ENCODE results near the gene DHRSX.
"Not testable (repeated sequence)": the region's sequence is repeated elsewhere in the genome, so short reads cannot be mapped to it uniquely, and the experiment has no call there.

Gene DHRSX

DNA sequence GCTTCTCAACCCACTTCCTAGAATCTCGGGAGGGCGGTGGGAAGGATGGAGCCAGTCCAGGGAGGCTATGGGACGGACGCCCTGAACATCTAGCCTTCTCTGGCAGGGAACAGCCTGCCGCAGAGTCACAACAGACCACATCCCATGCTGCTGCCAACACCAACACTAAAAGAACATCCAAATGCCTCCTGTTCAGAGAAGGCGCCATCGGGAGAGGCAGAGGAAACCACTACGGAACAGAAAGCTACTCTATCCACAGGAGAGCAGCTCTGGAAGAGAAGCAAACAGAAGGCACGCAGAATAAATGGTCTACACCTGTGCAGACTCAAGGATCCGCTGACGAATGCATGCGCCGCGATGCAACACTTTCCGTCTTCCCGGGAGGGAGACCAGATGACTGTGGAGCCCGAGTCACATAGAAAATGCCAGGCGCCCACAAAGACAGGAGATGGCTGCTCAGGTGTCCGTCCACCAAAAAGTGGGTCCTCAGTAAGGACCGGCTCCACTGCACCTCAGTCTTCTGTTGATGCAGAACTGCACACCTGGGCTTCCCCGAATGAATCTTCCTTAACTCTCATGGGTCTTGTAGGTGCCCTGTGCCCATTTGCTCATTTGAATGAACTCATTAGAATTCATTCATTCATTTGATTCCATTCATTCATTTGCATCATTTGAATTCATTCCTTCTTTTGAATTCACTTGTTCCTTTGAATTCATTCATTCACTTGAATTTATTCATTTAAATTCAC lies 217.5 kb downstream of the DHRSX start:
- Mint-ChIP-seq H3K27ac (no peak overlapping the region), H3K27me3 (no peaks in the 10 kb centered on the region), H3K9me3 (ENCODE audit: low read depth) (no peaks in the 10 kb centered on the region), H3K4me1 (ENCODE audit: low read depth) (no peaks in the 10 kb centered on the region), H3K4me3 (no peak overlapping the region), H3K36me3 (peaks cover 25% of the 10 kb centered on the region)

DNA sequence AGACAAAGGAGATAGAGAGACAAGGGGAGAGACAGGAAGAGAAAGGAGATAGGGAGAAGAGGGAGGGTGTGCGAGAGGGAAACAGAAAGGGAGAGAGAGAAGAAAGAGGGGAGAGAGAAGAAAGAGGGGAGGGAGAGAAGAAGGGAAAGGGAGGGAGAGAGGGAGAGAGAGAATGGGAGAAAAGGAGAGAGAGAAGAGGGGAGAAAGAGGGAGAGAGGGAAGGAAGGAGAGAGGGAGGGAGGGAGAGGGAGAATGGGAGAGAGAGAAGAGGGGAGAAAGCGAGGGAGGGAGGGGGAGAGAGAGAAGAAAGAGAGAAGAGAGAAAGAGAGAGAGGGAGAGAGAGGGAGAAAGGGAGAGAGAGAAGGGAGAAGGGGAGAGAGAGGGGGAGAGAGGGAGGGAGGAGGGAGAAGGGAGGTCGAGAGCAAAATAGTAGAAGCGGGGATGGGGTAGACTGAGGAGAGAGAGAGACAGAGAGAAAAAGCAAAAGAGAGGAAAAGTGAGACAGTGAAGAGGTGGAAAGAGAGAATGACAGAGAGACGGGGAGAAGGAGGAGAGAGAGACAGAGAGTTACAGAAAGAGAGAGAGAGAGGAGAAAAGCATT lies 218.2 kb downstream of the DHRSX start:
- Mint-ChIP-seq H3K4me1 (ENCODE audit: low read depth) (no peaks in the 10 kb centered on the region), H3K4me3 (no peak overlapping the region), H3K36me3 (peaks cover 20% of the 10 kb centered on the region), H3K27me3 (no peaks in the 10 kb centered on the region), H3K27ac (no peak overlapping the region), H3K9me3 (ENCODE audit: low read depth) (no peaks in the 10 kb centered on the region)

DNA sequence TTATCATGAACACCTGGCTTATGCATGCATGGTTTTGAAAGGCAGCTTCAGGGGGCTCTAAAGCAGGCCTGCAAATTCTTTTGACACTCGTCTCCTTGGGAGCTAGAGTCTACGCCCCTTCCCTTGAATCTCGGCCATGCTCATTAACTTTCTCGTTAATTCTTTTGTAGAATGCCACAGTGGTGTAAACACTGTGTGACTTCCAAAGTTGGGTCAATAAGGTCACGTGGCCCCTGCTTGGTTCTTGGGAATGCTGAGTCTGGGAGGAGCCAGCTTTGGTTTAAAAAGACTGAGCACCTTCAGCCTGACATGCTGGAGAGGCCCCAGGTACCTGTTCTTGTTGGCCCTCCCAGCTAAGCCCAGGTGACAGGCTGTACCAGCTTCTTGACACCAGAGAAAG lies 228.4 kb downstream of the DHRSX start:
- H3K36me3 Mint-ChIP-seq: peaks cover 13% of the 10 kb centered on the region
- no peak overlapping the region for H3K27ac Mint-ChIP-seq
- H3K9me3 Mint-ChIP-seq (ENCODE audit: low read depth): no peaks in the 10 kb centered on the region
- H3K4me1 Mint-ChIP-seq (ENCODE audit: low read depth): no peaks in the 10 kb centered on the region
- H3K27me3 Mint-ChIP-seq: no peaks in the 10 kb centered on the region
- no peak overlapping the region for H3K4me3 Mint-ChIP-seq

DNA sequence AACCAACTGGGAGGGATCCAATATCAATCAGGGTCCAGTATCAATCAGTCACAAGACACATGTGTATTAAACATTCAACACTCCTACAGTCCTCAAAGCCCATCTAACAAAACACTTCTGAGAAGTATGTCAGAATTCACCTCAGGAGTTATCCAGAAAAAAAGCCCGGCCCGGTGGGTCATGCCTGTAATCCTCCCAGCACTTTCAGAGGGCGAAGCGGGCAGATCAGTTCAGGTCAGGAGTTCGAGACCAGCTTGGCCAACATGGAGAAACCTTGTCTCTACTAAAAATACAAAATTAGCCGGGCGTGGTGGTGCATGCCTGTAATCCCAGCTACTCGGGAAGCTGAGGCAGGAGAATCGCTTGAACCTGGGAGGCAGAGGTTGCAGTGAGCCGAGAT lies 229.2 kb downstream of the DHRSX start:
- not testable (repeated sequence) for H3K4me1 Mint-ChIP-seq (ENCODE audit: low read depth); H3K27me3 Mint-ChIP-seq; H3K27ac Mint-ChIP-seq; H3K4me3 Mint-ChIP-seq; H3K9me3 Mint-ChIP-seq (ENCODE audit: low read depth)
- H3K36me3 Mint-ChIP-seq: peaks cover 13% of the 10 kb centered on the region

DNA sequence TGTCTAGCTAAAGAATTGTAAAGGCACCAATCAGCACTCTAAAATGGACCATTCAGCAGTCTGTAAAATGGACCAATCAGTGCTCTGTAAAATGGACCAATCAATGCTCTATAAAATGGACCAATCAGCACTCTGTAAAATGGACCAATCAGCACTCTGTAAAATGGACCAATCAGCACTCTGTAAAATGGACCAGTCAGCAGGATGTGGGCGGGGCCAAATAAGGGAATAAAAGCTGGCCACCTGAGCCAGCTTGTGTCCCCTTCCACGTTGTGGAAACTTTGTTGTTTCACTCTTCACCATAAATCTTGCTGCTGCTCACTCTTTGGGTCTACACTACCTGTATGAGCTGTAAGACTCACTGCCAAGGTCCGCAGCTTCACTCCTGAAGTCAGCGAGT lies 230.0 kb downstream of the DHRSX start:
- H3K36me3 Mint-ChIP-seq; H3K9me3 Mint-ChIP-seq (ENCODE audit: low read depth); H3K4me1 Mint-ChIP-seq (ENCODE audit: low read depth); H3K27ac Mint-ChIP-seq; H3K27me3 Mint-ChIP-seq; H3K4me3 Mint-ChIP-seq: not testable (repeated sequence)

DNA sequence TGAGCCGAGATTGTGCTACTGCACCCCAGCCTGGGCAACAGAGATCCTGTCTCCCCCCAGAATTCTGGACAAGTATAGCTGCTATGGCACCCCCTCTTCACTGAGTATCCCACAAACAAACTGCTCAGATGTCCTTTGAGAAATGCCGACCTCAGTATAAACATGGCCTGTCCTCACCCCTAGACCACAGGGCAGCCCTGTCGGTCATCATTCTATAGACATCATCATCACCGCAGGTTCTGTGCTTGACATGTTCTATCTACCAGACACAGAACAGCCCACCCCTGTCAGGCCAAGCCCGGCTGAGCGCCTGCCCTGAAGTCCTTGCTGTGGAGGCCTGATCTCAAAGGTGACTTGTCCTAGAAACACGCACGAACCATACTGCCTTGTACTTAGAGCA lies 232.9 kb downstream of the DHRSX start:
- Mint-ChIP-seq H3K4me1 (ENCODE audit: low read depth) (no peaks in the 10 kb centered on the region), H3K9me3 (ENCODE audit: low read depth) (no peaks in the 10 kb centered on the region), H3K36me3 (peaks cover 5% of the 10 kb centered on the region), H3K27ac (no peak overlapping the region), H3K4me3 (no peak overlapping the region), H3K27me3 (no peaks in the 10 kb centered on the region)

DNA sequence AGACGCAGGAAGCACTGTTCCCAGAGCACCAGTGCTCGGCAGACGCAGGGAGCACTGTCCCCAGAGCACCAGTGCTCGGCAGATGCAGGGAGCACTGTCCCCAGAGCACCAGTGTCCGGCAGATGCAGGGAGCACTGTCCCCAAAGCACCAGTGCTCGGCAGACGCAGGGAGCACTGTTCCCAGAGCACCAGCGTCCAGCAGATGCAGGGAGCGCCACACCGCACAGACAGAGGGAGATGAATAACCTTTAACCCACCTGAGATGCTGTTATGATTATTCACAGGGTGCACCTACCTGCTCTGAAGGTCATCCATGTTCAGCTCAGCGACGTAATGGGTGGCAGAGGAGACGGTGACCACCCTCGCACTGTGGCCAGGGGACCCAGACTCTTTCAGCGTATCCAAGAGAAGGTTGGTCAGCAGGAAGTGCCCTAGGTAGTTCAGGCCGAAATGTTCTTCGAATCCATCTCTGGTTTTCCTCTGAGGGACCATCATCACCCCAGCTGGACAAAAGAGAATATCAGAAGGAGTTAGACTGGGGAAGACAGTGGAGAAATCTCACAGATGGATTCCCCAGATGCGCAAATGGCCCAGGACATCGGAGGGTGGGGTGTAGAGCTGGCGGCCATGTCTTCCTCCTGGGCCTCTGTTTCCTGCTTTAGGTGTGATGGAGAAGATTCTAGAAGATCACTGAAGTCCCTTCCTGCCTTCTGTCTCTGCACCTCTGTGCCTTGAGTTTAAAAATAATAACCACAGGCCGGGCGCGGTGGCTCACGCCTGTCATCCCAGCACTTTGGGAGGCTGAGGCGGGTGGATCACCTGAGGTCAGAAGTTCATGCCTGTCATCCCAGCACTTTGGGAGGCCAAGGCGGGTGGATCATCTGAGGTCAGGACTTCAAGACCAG lies 234.1 kb downstream of the DHRSX start:
- Mint-ChIP-seq H3K4me1 (ENCODE audit: low read depth) (no peaks in the 10 kb centered on the region), H3K36me3 (peaks cover 5% of the 10 kb centered on the region), H3K27me3 (no peaks in the 10 kb centered on the region), H3K4me3 (no peak overlapping the region), H3K9me3 (ENCODE audit: low read depth) (no peaks in the 10 kb centered on the region), H3K27ac (no peak overlapping the region)

DNA sequence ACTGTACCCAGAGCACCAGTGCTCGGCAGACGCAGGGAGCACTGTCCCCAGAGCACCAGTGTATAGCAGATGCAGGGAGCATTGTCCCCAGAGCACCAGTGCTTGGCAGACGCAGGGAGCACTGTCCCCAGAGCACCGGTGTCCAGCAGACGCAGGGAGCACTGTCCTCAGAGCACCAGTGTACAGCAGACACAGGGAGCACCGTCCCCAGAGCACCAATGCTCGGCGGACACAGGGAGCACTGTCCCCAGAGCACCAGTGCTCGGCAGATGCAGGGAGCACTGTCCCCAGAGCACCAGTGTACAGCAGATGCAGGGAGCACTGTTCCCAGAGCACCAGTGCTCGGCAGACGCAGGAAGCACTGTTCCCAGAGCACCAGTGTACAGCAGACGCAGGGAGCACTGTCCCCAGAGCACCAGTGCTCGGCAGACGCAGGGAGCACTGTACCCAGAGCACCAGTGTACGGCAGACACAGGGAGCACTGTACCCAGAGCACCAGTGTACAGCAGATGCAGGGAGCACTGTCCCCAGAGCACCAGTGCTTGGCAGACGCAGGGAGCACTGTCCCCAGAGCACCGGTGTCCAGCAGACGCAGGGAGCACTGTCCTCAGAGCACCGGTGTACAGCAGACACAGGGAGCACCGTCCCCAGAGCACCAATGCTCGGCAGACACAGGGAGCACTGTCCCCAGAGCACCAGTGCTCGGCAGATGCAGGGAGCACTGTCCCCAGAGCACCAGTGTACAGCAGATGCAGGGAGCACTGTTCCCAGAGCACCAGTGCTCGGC lies 234.9 kb downstream of the DHRSX start:
- not testable (repeated sequence) for H3K27ac Mint-ChIP-seq; H3K4me1 Mint-ChIP-seq (ENCODE audit: low read depth); H3K27me3 Mint-ChIP-seq; H3K36me3 Mint-ChIP-seq; H3K4me3 Mint-ChIP-seq; H3K9me3 Mint-ChIP-seq (ENCODE audit: low read depth)

DNA sequence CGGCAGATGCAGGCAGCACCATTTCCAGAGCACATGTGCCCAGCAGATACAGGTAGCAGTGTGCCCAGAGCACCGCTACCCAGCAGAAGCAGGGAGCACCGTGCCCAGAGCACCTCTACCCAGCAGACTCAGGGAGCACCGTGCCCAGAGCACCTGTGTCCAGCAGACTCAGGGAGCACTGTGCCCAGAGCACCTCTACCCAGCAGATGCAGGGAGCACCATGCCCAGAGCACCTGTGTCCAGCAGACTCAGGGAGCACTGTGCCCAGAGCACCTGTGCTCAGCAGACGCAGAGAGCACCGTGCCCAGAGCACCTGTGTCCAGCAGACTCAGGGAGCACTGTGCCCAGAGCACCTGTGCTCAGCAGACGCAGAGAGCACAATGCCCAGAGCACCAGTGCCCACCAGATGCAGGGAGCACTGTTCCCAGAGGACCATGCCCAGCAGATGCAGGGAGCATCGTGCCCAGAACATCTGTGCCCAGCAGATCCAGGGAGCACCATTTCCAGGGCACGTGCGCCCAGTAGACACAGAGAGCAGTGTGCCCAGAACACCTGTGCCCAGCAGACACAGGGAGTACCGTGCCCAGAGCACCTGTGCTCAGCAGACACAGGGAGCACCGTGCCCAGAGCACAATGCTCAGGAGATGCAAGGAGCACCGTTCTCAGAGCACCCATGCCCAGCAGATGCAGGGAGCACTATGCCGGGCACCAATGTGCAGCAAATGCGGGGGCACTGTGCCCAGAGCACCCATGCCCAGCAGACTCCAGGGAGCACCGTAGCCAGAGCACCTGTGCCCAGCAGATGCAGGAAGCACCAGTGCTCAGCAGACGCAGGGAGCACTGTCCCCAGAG lies 236.4 kb downstream of the DHRSX start:
- H3K27ac Mint-ChIP-seq: no peak overlapping the region
- H3K4me3 Mint-ChIP-seq: no peak overlapping the region
- no peaks in the 10 kb centered on the region for H3K9me3 Mint-ChIP-seq (ENCODE audit: low read depth)
- no peaks in the 10 kb centered on the region for H3K27me3 Mint-ChIP-seq
- H3K36me3 Mint-ChIP-seq: peaks cover 16% of the 10 kb centered on the region
- no peaks in the 10 kb centered on the region for H3K4me1 Mint-ChIP-seq (ENCODE audit: low read depth)

DNA sequence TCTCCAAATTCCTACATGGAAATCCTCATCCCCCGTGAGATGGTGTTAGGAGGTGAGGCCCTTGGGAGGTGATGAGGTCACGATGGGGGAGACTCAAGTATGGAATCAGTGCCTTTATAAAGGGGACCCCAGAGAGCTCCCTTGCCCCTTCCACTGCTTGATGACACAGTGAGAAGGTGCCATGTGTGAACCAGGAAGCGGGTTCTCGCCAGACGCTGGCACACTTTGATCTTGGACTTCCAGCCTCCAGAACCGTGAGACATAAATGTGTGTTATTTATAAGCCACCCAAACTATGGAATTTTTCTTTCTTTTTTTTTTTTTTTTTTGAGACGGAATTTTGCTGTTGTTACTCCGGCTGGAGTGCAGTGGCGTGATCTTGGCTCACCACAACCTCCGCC lies 237.6 kb downstream of the DHRSX start:
- no peaks in the 10 kb centered on the region for H3K9me3 Mint-ChIP-seq (ENCODE audit: low read depth)
- no peak overlapping the region for H3K4me3 Mint-ChIP-seq
- no peaks in the 10 kb centered on the region for H3K27me3 Mint-ChIP-seq
- no peaks in the 10 kb centered on the region for H3K4me1 Mint-ChIP-seq (ENCODE audit: low read depth)
- H3K36me3 Mint-ChIP-seq: peaks cover 21% of the 10 kb centered on the region
- no peak overlapping the region for H3K27ac Mint-ChIP-seq

DNA sequence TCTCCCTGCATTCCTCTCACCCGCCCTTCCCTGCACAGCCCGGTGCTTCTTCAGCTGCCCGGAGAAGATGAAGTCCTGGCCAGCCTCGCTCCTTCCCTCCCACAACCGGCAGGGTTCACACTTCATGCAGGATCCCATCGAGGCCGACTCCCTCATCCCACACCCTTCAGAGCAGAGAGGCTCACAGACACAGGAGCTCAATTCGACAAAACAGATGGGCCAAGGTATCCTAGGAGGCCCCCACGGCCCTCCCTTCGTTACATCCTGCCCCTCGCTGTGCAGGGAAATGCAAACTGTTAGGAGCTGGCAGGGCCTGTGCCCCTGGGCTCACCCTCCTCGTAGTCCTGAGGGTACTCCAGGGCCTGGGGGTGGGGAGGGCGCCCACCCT lies 238.1 kb downstream of the DHRSX start:
- H3K36me3 Mint-ChIP-seq: peaks cover 26% of the 10 kb centered on the region
- peaks cover 3% of the 10 kb centered on the region for H3K9me3 Mint-ChIP-seq (ENCODE audit: low read depth)
- no peaks in the 10 kb centered on the region for H3K4me1 Mint-ChIP-seq (ENCODE audit: low read depth)
- H3K27me3 Mint-ChIP-seq: no peaks in the 10 kb centered on the region
- H3K27ac Mint-ChIP-seq: no peak overlapping the region
- no peak overlapping the region for H3K4me3 Mint-ChIP-seq

DNA sequence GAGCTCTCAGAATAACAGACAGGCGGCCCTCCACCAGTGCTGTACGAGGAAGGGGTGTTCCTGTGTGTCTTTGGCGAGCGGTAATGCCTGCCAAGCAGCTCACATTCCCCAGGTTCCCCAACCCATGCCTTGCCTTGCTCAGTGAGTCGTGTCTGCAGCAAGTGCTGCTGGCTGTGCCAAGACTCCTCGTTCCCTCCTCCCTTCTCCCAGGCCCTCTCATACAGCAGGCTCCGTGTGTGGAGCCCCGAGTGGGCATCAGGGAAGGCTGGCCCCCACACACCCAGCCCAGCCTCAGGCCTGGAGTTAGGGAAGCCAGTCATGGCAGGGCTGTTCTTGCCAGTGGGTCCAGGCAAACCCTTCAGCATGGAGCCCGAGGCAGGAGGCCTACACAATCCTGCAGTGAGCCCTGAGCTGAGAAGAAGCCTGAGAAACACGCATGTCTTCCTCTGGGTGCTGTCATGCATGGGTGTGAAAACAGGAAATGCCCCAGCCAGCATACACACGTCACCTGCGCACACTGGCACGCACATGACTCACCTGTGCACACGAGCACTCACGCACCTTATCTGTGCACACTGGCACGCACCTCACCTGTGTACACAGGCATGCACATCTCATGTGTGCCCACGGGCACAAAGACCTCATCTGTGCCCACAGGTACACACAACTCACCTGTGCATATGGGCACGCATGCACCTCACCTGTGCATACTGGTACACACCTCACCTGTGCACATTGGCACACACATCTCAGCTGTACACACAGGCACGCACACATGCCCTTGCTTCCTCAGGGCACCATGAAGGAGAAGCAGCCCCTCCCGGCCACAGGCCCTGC lies 238.7 kb downstream of the DHRSX start:
- Mint-ChIP-seq H3K36me3 (peaks cover 26% of the 10 kb centered on the region), H3K4me1 (ENCODE audit: low read depth) (no peaks in the 10 kb centered on the region), H3K27ac (no peak overlapping the region), H3K27me3 (no peaks in the 10 kb centered on the region), H3K9me3 (ENCODE audit: low read depth) (peaks cover 3% of the 10 kb centered on the region), H3K4me3 (no peak overlapping the region)

DNA sequence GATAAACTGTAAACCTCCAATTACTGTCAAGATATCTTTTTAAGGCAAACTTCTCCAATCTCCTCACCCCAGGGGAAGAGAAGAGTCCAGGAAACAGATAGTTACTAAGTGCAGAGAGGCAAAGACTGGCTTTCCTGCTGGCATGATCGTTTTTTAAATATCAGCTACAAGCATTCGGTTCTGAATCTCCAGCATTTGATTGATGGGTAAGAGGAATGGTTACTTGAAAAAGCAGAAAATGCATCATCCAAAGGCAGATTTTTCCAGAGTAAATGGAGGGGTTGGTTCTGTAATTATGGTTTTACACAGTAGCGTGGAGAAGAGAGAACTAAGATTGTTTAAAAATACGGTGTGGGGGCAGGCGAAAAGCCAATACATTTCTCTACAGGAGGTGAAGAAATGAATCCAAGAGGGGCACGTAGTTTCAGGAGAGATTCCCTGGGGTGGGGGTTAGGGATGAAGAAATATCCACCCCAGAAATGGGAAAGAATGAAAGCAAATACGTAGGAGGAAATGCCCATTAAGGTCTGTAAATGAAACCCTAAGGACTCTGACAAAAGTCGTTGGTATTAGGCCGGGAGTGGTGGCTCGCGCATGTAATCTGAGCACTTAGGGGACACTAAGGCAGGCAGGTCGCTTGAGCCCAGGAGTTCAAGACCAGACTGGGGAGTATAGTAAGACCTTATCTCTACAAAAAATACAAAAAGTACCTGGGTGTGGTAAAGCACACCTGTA lies 248.3 kb downstream of the DHRSX start:
- Mint-ChIP-seq H3K9me3 (ENCODE audit: low read depth) (peaks cover 5% of the 10 kb centered on the region), H3K27me3 (no peaks in the 10 kb centered on the region), H3K36me3 (peaks cover 27% of the 10 kb centered on the region), H3K4me1 (ENCODE audit: low read depth) (no peaks in the 10 kb centered on the region), H3K4me3 (no peak overlapping the region), H3K27ac (no peak overlapping the region)
